Keratinocyte (primary cell): ENCODE data around the gene TMEM135. TPM values are rescaled to one million over a fixed set of nuclear protein-coding genes. Genes with fewer than 3 reads are reported as not detected.

Experiments
- DNase-seq: peaks from one replicate; pipeline ENCODE4 v3.0.0-alpha.2; 2011; ENCODE audit warnings: low read depth, missing footprints, low spot score
- FAIRE-seq: peaks from 2 replicates; lab custom pipeline; 2011; peaks lifted over from hg19 to GRCh38; lab: Jason Lieb, UNC
- H2AFZ ChIP-seq: 2 replicates; pipeline ENCODE4 v1.6.0; 2012; ENCODE audit warnings: low read length, control low read depth, inconsistent platforms; ENCODE audit not compliant: control insufficient read depth
- H3K27ac ChIP-seq: 2 replicates; pipeline ENCODE4 v1.5.1; 2011; ENCODE audit warnings: low read length; ENCODE audit not compliant: control insufficient read depth, insufficient read depth
- H3K27me3 ChIP-seq: 3 replicates; pipeline ENCODE4 v1.6.0; 2011; ENCODE audit warnings: low read length; ENCODE audit not compliant: control insufficient read depth, insufficient read depth; ENCODE audit errors: extremely low read depth
- H3K36me3 ChIP-seq, 2 experiments: 2 replicates in 1 of 2; 3 replicates in 1 of 2; pipeline ENCODE4 v1.5.1; 2011; ENCODE audit warnings: low read length in 2 of 2, mild to moderate bottlenecking in 1 of 2; ENCODE audit not compliant: control insufficient read depth in 2 of 2, insufficient read depth in 2 of 2; ENCODE audit errors: extremely low read depth in 1 of 2
- H3K4me1 ChIP-seq: 3 replicates; pipeline ENCODE4 v1.5.1; 2011; ENCODE audit warnings: low read length; ENCODE audit not compliant: control insufficient read depth, insufficient read depth; ENCODE audit errors: extremely low read depth
- H3K4me2 ChIP-seq: 3 replicates; pipeline ENCODE4 v1.6.0; 2011; ENCODE audit warnings: low read depth, low read length; ENCODE audit not compliant: control insufficient read depth, insufficient read depth; ENCODE audit errors: extremely low read depth
- H3K4me3 ChIP-seq, 3 experiments: fragments of 200-600 bp in 1 of 3; sonication (generic) in 1 of 3; 2 replicates in 2 of 3; 3 replicates in 1 of 3; pipeline ENCODE4 v1.5.1; 2011 to 2016; ENCODE audit warnings: low read length in 3 of 3, mild to moderate bottlenecking in 3 of 3, control low read depth in 2 of 3, inconsistent platforms in 1 of 3, low read depth in 1 of 3, mixed read lengths in 1 of 3, mixed run types in 1 of 3, moderate library complexity in 1 of 3; ENCODE audit not compliant: control insufficient read depth in 2 of 3, insufficient read depth in 2 of 3; ENCODE audit errors: extremely low read depth in 1 of 3
- H3K79me2 ChIP-seq: 2 replicates; pipeline ENCODE4 v1.6.0; 2012; ENCODE audit warnings: low read length; ENCODE audit not compliant: control insufficient read depth, insufficient read depth
- H3K9ac ChIP-seq: 3 replicates; pipeline ENCODE4 v1.6.0; 2011; ENCODE audit warnings: low read length; ENCODE audit not compliant: control insufficient read depth, insufficient read depth; ENCODE audit errors: extremely low read depth
- H3K9me1 ChIP-seq: 3 replicates; pipeline ENCODE4 v1.6.0; 2011; ENCODE audit warnings: low read length; ENCODE audit not compliant: control insufficient read depth, insufficient read depth; ENCODE audit errors: extremely low read depth
- H3K9me3 ChIP-seq: 2 replicates; pipeline ENCODE4 v1.5.1; 2012; ENCODE audit warnings: low read depth, low read length; ENCODE audit not compliant: control insufficient read depth
- H4K20me1 ChIP-seq: 3 replicates; pipeline ENCODE4 v1.6.0; 2011; ENCODE audit warnings: low read length; ENCODE audit not compliant: control insufficient read depth, insufficient read depth; ENCODE audit errors: extremely low read depth
- EZH2 ChIP-seq: IDR thresholded peaks from one replicate; pipeline ENCODE4 v1.6.1; 2012; ENCODE audit warnings: inconsistent platforms, mild to moderate bottlenecking, low read length, moderate library complexity
- dilution Hi-C: fragments of 300-500 bp; cut with MboI; formaldehyde crosslinking; loops from one replicate; pipeline ENCODE4 v1.7.0; 2020; ENCODE audit warnings: low sequenced_read_pairs; ENCODE audit not compliant: extremely low pct_ligation_motif_present
- polyA plus RNA-seq, 5 experiments: library from polyadenylated mRNA; depleted of rRNA in 3 of 5; stranded (reverse) in 3 of 5; stranded (forward) in 1 of 5; unstranded in 1 of 5; fragments of >200 nt; gene quantifications; 1 replicate in 1 of 5; 2 replicates in 3 of 5; 3 replicates in 1 of 5; pipeline versions ENCODE4 v1.2.1 to v1.2.3, GENCODE V29; 2011 to 2012; ENCODE audit warnings: missing spikeins in 2 of 5, low read depth in 1 of 5, low replicate concordance in 1 of 5
- TF ChIP-seq, protein P1 (sequence below), 3 experiments: IDR thresholded peaks in 1 of 3; conservative IDR thresholded peaks in 1 of 3; optimal IDR thresholded peaks in 1 of 3; 2 replicates in 2 of 3; 3 replicates in 1 of 3; pipeline versions ENCODE3 to v1.5.1; 2011; ENCODE audit warnings: low read length in 3 of 3, mild to moderate bottlenecking in 3 of 3, moderate library complexity in 2 of 3, control low read depth in 1 of 3, inconsistent platforms in 1 of 3; ENCODE audit not compliant: insufficient read depth in 2 of 3; ENCODE audit errors: extremely low read depth in 1 of 3

The TMEM135 gene
- polyA plus RNA-seq, 1 donor (not counting 4 experiments of a cell fraction or from before 2014, with no cell fraction given) = 15.0 TPM

GRCh38 chr11:87215236-87215635, 177.5 kb downstream of the TMEM135 start:
- no peak for TF ChIP-seq EZH2
- TF ChIP-seq, protein P1, sequence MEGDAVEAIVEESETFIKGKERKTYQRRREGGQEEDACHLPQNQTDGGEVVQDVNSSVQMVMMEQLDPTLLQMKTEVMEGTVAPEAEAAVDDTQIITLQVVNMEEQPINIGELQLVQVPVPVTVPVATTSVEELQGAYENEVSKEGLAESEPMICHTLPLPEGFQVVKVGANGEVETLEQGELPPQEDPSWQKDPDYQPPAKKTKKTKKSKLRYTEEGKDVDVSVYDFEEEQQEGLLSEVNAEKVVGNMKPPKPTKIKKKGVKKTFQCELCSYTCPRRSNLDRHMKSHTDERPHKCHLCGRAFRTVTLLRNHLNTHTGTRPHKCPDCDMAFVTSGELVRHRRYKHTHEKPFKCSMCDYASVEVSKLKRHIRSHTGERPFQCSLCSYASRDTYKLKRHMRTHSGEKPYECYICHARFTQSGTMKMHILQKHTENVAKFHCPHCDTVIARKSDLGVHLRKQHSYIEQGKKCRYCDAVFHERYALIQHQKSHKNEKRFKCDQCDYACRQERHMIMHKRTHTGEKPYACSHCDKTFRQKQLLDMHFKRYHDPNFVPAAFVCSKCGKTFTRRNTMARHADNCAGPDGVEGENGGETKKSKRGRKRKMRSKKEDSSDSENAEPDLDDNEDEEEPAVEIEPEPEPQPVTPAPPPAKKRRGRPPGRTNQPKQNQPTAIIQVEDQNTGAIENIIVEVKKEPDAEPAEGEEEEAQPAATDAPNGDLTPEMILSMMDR (optimal IDR thresholded peaks at IDR 0.05 in 1 of 3, IDR thresholded peaks at IDR 0.05 in 1 of 3, conservative IDR thresholded peaks at IDR 0.05 in 1 of 3; ENCODE audit: extremely low read depth in 1 of 3, insufficient read depth in 2 of 3, low read length in 3 of 3) = no peak
- no peak for DNase-seq
- dilution Hi-C loops = no loop called here
- H2AFZ ChIP-seq = no peak overlapping the region
- H3K36me3 ChIP-seq = no peaks in the 10 kb centered on the region
- H3K9me3 ChIP-seq = no peaks in the 10 kb centered on the region
- H3K27ac ChIP-seq = no peak overlapping the region
- no peaks in the 10 kb centered on the region for H3K9me1 ChIP-seq
- H3K9ac ChIP-seq = no peak overlapping the region
- no peaks in the 10 kb centered on the region for H3K27me3 ChIP-seq
- no peak overlapping the region for H3K4me2 ChIP-seq
- no peaks in the 10 kb centered on the region for H4K20me1 ChIP-seq
- H3K79me2 ChIP-seq = no peaks in the 10 kb centered on the region
- H3K4me3 ChIP-seq = no peak overlapping the region
- no peaks in the 10 kb centered on the region for H3K4me1 ChIP-seq
- FAIRE-seq = no peak

DNA sequence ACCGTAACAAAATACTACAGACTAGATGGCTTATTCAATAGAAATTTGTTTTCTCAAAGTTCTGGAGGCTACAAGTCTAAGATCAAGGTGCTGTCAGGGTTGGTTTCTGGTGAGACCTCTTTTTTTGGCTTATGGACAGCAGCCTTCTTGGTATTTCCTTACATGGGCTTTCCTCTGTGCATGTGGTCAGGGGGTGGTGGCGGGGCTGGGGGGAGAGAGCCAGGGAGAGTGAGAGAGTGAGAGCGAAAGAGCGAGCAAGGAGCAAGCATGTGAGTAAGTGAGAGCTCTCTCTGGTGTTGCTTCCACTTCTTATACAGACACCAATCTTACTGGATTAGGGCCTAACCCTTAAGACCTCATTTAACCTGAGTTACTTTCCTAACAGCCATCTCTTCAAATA, 181.5 kb downstream of the TMEM135 start:
- Histone ChIP-seq H2AFZ (no peak overlapping the region), H3K27ac (no peak overlapping the region), H3K27me3 (no peaks in the 10 kb centered on the region), H3K9me1 (no peaks in the 10 kb centered on the region), H3K36me3 (no peaks in the 10 kb centered on the region), H4K20me1 (no peaks in the 10 kb centered on the region), H3K4me1 (no peaks in the 10 kb centered on the region), H3K79me2 (no peaks in the 10 kb centered on the region), H3K4me2 (no peak overlapping the region), H3K9ac (no peak overlapping the region), H3K9me3 (no peaks in the 10 kb centered on the region), H3K4me3 (no peak overlapping the region)
- no peak for TF ChIP-seq EZH2
- TF ChIP-seq, protein P1 (optimal IDR thresholded peaks at IDR 0.05 in 1 of 3, IDR thresholded peaks at IDR 0.05 in 1 of 3, conservative IDR thresholded peaks at IDR 0.05 in 1 of 3; ENCODE audit: extremely low read depth in 1 of 3, insufficient read depth in 2 of 3, low read length in 3 of 3) = no peak
- DNase-seq (no peak), FAIRE-seq (no peak)
- dilution Hi-C loops = no loop called here
